Stimulated activated CD4-positive, alpha-beta T cell treated with anti-CD3 and anti-CD28 coated beads, TNF-alpha, amount 100 ng/mL, for 1 hour (primary cell): ENCODE measurements around the gene OLFML2A.

Experiments
- DNase-seq, 3 donors: peaks; one replicate each; pipeline ENCODE4 v3.0.0-alpha.2; 2020; ENCODE audit warnings: low read depth in 3 of 3, low spot score in 1 of 3

Gene OLFML2A

GRCh38 chr9:124774129-124774978 is 2.6 kb upstream of the OLFML2A start:
- peak; percentile 45 to 82 (median 68) for DNase-seq

GRCh38 chr9:124776618-124776953 is 347 bp upstream of the OLFML2A start:
- DNase-seq, result no peak

GRCh38 chr9:124778575-124779367 is 1.8 kb downstream of the OLFML2A start:
- no peak for DNase-seq

DNA sequence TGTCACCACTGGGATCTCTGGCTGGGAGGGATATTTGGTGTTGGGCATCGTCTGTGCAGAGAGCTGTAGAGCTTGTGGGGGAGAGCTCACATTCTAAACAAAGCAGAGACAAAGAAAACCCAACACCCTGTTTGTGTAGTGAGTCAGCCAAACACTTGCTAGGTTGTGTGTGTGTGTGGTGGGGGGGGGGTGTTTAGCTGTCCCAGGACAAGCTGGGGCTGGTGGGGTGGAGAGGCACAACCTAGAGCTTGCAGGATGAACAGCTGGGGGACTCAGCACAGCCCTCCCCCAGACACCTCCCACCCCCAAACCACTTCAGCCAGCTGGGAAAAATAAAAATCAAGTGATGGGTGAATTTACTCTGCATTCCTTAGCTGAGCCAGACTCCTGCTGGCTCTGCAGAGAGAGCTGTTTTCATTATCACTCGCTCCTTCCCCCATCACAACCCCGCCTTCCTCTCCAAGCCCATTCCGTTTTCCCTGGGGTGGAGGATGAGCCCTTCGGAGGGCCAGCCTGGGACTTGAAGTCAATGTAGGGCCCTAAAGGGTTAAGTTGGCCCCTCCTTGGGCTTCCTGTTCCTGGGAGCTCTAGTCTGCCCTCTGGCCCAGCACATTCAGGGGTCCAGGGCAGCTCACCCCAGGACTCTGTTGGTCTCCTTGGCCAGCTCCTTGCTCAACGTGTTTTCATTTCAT is 2.6 kb downstream of the OLFML2A start:
- no peak for DNase-seq

DNA sequence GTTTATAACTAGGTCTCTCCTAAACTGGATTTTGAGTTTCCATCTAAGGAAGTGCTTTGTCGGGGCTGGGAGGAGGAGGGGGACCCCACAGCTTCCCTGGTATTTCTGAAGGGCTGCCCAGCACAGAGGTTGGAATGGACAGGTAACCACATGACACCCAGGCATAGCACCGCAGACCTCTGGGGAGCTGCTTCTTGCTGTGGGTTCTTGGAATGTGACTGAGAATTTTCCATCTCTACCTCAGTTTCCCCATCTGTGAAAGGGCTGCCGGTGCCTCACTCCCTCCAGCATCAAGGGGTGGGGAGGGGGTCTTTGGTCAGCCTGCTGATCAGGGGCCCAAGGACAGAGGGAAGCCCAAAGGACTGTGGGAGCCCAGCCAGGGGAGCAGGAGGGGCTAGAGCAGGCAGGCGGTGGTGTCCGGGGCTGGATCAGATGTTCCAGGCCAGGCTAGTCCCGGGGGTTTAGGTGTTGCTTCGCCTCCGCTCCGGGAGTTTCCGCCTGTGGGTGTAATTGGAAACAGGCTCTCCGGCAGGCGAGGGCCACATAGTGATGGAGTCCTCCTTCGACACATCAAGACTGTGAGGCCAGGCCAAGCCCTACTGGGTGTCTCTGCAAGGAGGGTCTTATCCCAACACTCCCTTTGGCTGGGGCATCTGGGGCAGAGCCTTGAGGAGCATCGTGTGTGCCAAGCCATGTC is 3.3 kb downstream of the OLFML2A start:
- DNase-seq, result no peak

DNA sequence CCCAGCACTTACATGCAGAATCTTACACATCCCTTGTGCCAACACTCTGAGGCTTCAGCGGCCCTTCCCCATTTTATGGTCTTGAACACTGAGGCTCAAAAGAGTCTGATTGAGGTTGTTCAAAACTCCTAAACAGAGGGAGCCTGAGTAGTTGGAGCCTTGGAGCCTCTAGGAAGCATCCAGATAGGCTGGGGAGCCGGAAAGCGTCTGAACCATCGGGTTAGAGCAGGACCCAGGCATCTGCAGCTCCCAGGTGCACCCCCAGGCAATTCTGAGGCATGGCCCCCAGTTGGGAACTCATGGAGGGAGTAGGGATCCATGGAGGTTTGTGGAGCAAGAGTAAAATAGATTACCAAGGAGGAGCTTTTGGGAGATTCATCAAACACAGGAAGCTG is 3.8 kb downstream of the OLFML2A start:
- no peak for DNase-seq

DNA sequence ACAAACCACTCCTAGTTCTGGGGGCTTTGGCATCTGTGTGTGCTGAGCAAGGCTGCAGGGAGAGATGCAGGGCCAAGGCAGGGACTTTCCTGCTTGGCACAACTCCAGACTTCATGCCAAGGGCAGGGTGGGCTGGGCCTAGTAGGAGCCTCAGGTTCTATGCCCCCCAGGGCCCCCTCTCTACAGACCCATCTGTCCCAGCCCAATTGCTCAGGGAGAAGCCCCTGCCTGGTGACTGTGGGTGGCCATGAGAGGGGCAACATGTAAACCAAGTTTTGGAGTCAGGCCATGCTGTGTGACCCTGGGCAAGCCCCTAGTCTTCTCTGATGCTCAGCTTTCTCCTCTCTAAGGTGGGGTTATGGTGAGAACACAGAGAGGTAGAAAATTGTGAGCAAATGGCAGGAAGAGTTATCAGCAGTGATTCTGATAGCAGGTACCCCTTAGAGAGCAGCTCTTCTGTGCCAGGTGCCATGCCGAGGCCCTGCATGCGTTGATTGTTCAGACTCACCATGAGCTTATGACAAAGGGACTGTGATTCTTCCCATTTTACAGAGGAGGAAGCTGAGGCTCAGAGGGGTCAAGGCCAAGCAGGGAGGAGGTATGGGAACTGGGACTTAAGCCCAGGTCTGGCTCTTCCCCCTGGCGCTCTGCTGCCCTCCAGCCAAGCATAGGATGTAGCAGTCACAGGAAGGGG is 5.2 kb downstream of the OLFML2A start:
- no peak for DNase-seq

DNA sequence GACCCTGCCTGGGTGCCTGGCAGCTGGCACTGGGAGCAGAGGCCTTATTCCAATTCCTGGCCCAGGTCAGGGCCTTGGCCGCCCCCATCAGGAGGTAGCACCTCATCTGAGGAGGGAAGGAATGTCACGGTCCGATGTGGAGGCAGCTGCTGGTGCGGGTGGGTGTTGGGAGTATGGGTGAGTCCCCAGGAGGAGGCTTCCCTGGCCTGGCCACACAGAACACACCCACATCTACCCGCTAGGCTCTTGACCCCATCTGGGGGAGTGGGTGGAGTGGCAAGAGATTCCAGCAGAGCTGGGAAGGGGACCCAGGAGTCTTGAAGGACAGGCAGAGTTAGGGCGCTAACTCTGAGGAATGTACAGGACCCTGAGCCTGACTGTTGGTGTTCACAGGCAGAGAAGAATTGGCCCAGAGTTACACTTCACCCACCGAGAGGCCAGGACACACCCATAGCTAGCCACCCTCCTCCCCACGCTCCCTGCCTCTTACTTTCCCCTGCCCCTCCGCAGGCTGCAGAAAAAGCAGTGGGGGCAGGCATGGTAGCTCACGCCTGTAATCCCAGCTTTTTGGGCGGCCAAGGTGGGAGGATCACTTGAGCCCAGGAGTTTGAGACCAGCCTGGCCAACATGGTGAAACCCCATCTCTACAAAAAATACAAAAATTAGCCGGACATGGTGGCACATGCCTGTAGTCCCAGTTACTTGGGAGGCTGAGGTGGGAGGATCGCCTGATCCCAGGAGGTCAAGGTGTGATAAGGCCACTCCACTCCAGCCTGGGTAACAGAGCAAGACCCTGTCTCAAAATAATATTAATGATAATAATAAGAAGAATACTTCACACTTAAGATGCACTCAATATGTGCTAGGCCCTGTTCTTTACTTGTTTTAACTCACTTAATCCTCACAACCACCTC is 6.0 kb downstream of the OLFML2A start:
- no peak for DNase-seq

GRCh38 chr9:124783830-124784229 is 6.9 kb downstream of the OLFML2A start:
- DNase-seq, result no peak

GRCh38 chr9:124784509-124784908 is 7.6 kb downstream of the OLFML2A start:
- DNase-seq, result no peak

DNA sequence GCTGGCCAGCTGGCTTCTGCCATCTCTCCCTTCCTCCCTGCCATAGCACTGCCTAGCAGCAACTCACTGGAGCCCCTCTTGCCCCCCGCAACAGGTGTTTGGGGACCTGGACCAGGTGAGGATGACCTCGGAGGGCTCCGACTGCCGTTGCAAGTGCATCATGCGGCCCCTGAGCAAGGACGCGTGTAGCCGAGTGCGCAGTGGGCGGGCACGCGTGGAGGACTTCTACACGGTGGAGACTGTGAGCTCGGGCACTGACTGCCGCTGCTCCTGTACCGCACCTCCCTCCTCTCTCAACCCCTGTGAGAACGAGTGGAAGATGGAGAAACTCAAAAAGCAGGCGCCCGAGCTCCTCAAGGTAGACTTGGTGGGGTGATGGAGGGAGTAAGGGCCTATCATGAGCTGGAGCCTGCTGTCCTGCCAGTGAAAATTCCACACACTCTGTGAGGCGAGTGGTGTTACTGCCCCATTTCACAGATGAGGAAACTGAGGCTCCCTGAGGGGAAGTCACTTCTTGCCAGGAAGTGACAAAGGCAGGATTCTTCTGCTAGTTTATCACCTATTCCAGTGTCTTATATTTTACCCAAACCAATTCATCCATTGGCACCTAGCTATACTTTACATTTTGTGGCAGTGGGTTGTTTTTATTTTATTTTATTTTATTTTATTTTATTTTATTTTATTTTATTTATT is 10.1 kb downstream of the OLFML2A start:
- DNase-seq, result no peak

DNA sequence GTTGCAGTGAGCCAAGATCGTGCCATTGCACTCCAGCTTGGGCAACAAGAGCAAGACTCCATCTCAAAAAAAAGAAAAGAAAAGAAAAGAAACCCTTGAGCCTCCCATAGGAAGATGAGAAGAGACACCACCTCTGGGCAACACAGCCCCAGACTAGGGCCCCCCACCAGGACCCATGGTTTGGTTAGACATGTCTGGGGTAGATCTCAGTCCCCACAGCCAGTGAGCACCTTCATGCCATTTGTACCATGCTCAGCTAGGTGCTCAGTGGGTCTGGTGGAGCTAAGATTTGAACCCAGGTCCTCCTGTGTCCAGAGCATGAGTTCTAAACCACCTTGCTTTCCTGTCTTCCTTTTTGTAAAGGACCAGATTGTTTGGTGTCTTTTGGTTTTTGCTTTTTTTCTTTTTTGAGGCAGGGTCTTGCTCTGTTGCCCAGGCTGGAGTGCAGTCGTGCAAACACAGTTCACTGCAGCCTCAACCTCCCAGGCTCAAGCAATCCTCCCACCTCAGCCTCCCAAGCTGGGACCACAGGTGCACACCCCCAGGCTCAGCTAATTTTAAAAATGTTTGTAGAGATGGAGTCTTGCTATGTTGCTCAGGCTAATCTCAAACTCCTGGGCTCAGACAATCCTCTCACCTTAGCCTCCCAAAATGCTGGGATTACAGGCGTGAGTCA is 11.7 kb downstream of the OLFML2A start:
- DNase-seq, result no peak

GRCh38 chr9:124789531-124789930 is 12.6 kb downstream of the OLFML2A start:
- DNase-seq, result no peak

GRCh38 chr9:124790301-124790700 is 13.4 kb downstream of the OLFML2A start:
- DNase-seq, result no peak

DNA sequence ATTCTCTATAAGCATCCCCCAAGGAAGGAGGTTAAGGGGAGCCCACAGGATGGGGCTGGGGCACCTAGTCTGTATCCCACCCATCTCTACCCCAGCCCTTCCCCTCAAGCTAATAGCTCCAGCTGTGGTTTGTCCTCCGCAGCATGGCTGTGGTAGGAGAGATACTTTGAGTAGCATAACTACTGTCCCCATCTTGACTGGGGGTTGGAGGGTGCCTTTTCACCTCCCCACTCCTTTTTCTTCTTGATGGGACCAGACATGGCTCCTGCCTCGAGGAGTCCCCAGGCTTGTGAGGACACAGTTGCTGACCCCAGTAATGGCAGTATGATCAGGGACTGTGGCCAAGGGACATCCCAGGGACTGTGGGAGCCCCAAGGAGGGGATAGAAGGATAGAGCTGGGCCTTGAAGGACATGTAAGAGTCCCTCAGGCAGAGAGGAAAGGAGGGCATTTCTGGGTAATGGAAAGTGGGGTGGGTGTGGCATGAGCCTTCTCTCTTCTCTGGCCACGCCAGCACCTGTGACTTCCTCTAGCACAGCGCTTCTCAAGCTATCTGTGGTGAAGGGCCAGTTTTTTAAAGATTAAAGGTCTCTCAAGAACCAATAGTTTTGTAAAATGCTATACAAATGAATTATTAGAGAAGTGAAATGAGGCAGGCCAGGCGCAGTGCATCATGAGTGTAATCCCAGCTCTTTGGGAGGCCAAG is 14.0 kb downstream of the OLFML2A start:
- DNase-seq, result no peak

DNA sequence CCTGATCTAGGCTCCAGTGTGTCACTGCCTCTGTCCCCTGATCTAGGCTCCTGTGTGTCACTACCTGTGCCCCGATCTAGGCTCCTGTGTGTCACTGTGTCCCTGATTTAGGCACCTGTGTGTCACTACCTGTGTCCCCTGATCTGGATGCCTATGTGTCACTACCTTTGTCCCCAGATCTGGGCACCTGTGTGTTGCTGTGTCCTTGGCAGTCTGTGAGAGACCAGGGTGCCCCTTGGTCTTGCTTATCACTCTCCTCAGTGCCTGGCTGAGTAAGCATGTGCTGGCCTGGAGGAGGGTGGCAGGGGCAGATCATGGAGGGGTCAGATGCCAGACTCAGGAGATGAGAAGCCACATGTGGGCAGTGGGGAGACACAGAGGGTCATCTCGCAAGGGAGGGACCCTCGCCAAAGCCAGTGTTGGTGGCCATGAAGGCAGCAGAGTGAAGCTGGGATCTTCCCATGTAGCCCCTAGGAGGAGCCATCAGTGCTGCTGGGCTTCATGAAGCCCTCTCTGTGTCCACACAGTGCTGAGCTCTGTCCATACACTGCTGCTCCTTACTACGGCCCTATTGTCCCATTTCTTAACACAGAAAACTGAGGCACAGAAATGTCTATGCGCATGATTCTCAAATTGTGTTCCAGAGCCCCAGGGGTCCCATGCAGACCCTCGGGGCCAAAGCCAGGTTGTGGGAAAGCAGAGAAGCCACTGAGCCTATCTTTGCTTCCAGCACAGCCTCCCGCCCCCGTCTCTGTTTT is 15.5 kb downstream of the OLFML2A start:
- DNase-seq, result no peak

DNA sequence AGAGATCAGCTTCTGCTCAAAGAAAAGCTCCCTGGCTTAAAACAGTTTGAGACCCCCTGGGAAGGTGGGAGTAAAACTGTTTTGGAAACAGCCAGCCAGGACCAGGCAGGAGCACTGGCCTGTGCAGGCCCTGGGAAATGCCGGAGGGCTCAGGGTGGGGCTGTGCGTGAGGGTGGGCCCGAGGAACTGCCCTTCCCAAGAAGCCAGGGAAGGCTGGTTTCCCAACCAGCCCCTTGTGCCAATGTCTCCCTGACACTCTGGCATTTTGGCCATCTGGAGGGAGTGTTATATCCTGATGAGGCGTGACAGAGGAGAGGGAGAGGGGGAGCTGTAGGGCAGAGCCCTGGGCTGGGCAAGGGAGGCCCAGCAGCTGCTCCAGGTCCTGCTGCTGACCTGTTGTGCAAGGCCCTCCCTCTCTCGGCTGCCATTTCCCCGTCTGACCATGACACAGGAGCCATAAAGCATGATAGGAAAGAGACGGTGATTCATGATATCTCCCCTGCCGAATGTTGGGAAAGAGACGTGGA is 16.1 kb downstream of the OLFML2A start:
- DNase-seq, result no peak
